Measurements from ENCODE around the gene CFAP77.

The CFAP77 gene

DNA sequence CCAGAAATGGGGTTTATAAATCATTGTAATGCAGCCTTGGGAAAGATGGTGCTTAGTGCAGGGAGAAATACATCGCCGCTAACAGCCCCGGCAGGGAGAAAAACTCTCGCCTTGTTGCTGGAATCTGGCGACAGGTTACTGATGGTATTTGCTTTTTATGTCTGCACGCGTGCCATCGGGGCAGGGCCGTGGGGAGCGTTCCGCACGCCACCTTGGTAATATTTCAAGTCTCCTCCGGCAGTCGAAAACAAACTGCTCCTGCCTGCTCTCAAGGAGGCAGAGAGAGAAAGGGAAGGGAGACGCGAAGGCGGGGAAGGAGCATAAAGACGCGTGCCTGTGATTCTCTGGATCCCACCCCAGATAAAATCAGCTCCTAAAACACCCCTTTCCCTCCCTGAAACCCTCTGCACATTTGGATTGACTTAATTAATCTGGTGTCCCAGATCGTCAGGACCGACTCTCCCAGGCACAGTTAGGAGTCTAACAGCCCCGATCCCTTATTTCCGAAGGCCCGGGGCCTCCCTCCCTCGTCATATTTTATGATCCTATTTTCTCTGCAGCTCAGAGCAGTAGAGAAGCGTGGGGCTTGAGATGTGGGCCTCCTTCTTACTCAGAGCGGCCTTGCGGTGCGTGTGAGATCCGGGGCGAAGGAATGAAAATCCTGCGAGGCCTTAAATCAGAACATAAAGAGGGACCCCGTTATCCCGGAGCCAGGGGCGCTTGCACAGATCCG lies 47.7 kb downstream of the CFAP77 start:
- no peak for DNase-seq

DNA sequence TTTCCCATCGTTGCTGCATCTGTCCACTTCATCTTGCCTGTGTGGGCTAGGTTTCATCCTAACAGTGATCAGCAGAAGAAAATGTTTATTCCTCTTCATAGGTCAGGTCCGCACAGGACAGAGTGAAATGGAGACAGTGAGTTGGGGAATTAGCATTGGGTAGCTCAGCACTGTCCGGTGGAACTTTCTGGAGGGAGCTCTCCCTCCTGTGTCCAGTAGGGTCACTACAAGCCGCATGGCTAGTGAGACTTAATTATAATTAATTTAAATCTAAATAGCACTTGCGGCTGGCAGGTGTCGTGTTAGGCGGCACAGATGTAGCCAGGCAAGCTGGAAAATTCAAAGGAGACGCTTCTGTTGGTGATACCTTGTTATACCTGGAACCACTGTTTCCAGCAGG lies 48.4 kb downstream of the CFAP77 start:
- no peak for DNase-seq

DNA sequence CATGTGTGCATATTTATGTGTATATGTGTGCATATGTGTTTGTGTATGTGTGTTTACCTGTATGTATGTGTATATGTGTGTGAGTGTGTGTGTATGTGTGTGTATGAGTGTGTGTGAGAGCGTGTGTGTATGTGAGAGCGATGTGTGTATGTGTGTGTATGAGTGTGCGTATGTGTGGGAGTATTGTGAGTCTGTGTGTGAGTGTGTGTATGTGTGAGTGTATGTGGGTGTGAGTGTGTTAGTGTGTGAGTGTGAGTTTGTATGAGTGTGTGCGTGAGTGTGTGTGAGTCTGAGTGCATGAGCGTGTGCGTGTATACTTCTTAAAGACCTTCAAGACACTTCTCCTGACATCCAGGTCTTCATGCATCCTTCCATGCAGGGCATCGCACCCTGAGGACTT lies 49.6 kb downstream of the CFAP77 start:
- DNase-seq = no peak

DNA sequence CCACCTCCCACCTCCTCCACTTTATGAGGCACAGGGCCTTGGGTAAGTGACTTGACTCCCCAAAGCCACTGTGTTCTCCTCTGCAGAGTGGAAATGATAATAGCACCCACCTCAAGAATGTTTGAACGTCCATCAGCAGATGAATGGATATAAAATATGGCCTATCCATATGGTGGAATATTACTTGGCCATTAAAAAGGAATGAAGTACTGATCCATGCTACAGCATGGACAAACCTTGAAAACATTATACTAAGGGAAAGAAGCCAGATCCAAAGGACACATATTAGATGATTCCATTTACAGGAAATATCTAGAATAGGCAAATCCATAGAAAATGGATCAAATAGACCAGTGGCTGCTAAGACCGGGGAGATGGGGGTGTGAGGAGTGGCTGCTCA lies 50.2 kb downstream of the CFAP77 start:
- no peak for DNase-seq

DNA sequence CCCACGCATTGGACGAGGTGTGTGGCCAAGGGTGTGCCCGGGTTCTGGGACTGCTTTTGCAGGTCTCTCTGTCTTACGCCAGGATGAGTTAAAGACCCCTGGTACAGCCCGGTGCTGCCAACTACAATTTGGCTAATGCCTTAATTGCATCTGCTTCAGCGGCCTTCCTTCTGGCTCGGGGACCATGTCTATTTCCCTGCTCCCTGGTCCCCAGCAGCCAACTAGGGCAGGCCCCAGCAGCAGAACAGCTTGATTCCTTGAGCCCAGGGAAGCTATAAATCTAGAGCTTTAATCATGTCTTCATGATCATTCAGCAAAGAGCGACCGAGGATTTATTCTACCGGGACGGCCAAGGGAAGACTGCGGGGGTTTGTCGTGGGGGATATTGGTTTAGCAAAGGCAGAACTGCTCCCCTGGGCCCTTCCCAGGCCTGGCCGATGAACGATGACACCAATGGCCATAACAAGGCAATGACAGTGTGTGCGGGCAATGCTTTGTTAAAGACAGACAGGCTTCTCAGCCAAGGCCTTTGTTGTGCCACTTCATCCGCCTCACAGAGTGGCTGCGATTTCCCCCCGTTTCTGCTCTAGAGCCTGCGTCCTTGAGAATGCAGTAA lies 51.4 kb downstream of the CFAP77 start:
- DNase-seq = no peak

DNA sequence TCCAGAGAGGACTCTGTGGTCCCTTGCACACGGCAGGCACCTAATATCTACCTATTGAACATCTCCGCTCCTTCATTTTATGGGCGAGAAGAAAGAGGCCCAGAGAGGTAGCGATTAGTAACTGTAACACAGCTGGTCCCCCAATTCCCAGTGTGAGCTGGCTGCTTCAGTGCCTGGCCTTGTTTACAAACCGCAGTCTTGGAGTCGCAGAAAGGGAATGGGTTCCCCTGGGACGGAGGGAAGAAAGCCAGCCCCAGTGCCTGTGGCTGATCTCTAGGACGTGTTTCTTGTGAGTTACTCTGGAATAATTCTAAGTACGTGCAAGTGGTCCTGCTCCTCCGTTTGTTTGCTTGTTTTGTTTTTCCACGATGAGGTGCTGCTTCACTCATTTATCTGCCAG lies 52.0 kb downstream of the CFAP77 start:
- no peak for DNase-seq

DNA sequence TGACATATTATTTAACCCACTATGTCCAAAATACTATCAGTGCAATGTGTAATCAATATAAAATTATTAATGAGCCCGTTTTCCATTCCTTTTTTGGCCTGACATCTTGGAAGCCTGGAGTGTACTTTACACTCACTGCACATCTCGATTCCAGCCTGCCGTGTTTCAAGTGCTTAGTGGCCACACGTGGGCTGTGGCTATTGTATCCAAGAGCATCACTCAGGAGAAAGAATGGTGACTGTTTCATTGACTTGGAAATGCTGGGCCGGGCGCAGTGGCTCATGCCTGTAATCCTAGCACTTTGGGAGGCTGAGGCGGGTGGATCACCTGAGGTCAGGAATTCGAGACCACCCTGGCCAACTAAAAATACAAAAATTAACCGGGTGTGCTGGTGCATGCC lies 54.5 kb downstream of the CFAP77 start:
- DNase-seq = no peak

DNA sequence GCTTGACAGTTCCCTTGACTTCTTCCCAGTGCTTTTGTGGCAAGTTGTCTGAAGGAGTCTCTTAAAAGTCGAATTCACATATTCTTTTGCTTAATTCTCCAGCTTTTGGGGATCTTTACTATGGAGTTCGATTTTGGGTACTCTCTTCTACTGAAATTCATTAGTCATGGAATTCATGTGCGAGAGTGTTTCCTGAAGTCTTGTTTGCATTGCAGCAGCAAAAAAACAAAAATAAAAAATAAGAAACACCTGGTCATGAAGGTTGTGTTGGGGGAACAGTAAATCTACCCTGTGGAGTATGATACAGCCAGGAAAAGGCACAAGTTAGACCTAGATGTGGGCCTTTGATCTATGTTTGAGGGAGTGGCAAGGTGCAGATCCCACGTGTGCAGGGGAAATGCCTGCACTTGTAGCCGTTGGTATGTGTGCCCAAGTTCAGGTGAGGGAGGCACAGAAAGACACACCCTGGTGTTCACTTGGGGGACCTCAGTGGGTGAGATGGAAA lies 55.2 kb downstream of the CFAP77 start:
- no peak for DNase-seq

DNA sequence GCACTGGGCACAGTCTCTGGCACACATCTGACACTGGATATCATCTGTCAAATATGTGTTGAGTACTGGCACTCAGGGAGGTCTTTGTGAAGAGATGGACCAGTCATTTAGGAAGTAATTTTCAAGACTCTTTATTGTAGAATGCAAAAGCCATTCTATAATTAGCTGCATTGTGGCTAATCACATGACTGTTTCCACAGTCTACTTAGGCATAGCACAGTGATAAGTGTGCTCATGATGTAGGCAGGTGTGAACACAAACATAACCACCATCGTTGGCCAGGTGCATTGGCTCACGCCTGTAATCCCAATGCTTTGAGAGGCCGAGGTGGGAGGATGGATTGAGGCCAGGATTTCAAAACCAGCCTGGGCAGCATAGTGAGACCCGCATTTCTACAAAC lies 62.2 kb downstream of the CFAP77 start:
- DNase-seq = no peak

DNA sequence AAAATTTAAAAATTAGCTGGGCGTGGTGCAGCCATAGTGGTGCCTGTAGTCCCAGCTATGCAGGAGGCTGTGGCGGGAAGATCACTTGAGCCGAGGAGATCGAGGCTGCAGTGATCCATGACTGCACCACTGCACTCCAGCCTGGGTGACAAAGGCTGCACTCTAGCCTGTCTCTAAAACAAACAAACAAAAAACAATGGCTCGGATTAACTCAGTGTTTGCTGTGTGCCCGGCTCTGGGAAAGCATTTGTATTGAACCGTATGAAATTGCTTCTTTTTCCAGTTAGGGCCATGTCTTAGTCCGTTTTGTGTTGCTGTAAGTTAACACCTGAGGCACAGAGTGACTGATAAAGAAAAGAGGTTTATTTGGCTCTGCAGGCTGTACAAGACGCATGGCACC lies 62.6 kb downstream of the CFAP77 start:
- no peak for DNase-seq

DNA sequence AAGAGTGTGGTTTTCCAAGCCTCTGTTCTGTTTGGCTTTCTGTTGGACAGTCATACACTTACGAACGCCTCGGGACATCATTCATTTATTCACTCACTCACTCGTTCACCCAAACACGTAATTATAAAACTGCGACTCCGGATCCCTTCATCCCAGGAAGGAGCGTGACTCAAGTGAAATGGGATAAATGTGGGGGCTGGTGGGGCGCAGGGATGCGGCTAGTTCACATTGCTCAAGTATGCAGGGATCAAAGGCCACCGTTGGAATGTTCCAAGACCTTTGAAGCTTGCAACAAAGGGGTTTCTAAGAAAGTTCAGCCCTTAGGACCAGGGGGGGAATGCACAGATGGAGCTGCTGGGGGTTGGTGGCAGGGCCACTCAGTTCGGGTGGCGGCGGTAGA lies 64.2 kb downstream of the CFAP77 start:
- DNase-seq = no peak

DNA sequence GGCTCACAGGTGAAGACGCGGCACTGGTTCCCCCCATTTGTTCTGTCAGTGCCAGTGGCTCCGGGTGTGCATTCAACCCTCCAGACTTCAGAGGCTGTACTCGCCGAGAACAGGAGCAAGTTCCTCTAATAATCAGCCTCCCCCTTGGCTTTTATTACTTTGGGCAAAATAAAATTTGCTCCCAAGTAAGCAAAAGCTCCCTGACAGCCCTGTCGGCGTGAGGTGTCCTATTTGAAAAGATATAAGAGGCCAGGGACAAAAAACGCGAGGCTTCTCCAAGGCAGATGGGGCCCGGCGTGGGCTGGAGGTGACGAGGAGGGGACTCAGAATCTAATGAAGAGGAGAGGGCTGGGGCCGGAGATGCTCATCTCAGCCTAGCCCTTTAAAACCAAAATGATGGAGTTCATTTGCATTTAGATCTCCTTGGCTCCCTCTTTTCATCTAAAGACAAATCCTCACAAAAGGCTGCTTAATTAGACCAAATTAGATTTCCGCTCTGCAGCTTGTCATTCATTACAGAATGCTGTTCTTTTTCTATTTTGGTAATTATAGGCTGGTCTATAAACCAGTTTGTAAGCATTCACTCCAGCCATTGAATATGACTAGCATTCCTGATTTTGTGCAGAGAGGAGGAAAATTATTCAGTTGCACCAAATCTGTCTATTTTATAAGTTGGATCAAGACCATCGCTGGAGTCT lies 68.5 kb downstream of the CFAP77 start:
- DNase-seq = no peak

DNA sequence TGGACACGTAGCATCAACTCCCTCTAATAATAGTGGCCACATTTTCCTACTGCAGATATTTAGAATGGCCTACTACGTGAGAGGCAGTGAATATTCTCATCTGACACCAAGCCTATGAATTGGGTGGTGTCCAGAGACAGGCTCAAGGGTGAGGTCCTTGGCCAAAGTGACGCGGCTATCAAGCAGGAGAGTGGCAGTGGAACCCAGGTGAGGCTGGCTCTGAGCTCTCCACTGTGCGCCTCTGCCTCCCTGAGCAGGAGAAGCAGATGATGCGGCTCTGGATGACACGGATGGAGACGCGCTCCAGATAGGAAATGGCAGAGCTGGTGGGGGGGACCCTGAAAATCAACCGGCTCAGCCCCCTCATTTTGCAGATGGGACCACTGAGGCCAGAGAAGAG lies 69.7 kb downstream of the CFAP77 start:
- no peak for DNase-seq

DNA sequence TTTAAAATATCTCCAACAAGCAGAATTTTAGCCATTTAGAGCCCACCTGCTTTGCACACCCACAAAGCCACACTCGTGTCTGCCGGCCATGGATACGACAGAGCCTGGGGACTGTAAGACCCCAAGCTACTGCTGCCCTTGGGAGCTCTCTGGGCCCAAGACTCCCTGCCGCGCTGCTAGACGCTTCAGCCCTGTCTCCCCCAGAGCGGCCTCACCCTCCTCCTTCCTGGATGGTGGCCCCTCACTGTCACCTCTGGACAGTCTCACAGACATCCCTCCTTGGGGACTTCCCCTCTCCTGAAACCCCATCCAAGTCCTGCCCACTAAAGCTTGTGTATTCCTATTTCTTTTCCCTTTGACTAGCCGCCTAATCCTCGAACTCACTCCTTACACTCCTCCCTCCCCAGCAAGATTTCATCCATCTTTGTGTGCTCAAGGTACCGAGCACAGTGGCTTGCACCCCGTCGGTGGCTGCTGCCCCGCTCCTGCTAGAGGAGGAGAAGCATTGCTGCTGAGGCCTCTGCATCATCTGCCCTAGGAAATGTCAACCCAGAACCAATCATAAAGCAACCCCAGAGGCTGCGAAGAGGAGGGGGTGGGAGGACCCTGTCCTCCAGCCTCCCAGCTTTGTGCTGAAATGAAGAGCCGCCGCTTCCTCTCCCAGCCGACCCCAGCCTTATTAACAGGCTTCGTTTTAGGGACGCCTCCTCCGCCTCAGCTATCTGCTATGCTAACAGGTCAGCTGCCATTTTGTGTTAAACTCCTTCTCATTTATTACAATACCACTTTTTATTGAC lies 71.2 kb downstream of the CFAP77 start:
- no peak for DNase-seq

DNA sequence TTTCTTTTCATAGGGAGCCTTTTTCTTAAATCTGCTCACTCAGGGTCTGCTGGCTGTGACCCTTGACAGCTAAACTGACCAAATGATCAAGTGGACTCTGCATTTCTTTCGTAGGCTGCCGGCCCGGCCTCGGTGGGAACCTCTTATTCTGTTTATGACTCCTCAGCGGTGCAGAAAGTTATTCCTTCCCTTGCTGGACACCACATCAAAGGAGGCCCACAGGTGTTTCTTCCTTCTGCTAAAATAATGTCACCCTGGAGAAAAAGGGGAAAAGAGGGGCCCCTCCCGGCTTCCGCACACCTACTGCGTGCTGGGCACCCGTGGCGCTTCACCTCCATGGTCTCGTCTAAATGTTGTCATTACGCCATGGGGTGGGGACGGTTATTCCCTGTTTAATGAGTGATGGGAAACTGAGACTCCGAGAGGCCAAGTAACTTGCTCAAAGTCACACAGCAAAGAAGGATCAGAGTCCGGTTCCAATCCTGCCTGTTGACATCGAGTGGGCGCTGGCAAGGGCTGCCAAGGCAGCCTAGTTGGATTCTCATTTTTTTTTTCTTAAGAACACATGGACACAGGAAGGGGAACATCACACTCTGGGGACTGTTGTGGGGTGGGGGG lies 72.3 kb downstream of the CFAP77 start:
- no peak for DNase-seq

DNA sequence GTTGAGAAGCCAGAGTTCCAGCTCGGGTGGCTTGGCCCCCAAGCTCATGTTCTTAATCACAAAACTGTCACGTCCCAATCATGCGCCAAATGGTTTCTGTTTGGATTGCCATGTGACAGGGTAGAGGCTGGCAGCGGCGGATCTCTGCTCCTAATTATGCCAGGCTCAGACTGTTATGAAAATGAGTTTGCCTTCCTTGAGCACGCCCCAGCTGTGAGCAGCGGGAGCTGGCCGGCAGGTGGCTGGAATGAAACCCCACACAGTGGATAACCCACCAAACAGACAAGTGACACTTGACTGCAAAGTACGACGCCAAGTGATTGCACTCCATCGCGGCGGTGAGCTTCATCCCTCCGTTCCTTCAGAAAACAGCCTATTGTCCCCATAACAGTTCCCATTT lies 75.4 kb downstream of the CFAP77 start:
- DNase-seq = no peak

DNA sequence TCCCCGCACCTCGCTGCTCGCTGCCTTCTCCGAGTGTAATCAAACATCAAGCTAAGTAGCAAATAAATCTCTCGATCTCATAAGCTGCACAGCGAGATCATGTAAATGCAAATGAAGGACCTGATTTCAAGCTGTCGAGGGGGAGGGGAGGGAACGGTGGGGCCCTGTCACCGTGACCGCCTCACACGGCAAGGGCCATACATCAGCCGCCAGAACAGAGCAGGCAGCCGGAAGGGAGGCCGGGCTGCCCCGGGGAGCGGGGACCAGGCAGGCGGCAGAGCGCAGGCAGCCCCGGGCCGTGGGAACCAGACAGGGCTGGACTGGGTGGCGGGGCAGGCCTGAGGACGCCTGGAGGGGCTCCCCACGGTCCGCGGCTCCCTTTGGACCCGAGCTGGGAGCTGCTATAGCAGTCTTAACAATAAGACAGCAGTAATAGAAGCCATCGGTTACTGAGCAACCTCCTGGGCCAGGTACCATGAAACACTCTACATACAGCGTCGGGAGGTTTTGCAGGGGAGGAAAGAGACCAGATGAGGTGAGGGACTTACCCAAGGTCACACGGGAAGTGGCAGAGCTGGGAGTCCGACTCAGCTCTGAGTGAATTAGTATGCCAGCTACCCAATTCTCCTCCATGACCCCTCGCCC lies 76.8 kb downstream of the CFAP77 start:
- DNase-seq = peak; percentile 64

DNA sequence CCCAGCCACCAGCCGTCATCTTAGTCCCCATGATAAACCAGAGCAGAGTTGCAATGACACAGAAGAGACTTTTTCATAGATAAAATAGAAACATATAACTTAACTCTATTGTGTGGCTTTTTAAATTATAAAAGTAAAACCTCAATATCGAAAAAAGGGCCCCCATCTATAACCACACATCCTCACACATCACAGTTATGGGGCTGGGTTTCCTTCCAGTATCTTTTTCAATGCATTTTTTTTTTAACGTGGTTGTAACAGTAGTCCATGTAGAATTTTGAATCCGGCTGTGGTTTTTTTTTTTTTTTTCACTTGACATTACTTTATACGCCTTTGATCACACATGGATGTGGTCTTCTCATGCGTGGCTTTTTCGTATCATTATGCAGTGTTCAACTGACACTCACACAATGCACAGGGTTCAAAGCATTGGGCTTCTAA lies 77.4 kb downstream of the CFAP77 start:
- peak; percentile 61 for DNase-seq

DNA sequence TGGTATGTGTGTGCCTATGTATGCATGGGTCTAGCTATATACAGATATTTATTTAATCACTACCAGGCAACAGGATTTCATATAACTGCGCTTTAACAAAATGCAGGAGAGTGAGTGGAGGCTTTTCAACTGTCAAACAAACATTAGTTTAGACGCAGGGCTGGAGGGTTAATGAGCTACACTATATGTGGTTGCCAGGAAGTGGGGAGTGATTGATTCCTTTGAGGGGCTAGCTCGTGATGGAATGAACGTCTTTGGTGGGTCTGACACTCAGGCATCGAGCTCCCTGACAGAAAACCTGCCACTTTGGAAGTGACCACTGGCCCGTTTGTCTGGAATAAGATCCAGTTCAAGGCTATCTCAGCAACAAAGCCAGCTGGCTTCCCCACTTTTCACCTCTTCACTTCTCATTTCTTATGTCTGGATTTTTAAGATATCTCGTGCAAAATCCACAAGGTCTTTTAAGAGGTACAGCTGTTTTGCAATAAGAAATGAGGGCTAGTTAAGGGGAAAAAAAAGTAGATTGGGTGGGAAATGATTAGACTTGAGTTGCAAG lies 78.0 kb downstream of the CFAP77 start:
- peak; percentile 1 for DNase-seq

DNA sequence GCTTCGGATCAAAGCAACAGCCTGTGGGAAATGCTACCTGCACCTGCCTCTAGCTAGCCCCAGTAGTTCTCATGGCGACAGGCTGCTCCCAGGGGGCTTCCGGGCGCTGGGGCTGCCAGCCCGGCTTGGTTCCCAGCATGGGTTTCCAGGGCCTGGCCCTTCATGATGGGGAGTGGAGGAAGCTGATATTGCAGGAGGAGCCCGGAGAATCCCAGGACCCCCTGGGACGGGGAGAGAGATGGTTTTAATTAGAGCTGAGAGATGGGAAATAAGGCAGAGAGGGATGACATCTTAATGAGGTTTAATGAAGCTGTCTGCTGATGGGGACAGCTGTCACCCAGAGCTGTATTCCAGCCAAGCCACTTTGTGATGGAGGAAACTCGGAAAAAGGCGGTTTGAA lies 78.6 kb downstream of the CFAP77 start:
- DNase-seq = no peak

DNA sequence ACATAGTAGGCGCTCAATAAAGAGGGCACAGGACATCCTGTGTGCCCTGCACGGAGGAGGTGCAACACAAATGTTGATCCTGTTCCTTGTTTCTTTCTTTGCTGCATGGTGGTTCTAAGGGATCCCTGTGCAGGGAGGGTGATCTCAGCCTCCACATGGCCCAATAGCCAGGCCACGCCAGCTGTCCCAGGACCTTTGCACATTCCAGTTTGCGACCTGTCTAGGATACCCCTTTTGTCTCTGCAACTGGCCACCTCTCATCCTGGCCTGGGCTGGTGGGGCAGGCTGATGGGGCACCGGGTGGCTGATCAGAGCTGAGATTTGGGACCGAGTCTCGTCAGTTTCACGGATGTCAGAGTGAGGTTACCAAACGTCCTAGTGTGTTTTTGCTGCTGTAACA lies 79.5 kb downstream of the CFAP77 start:
- DNase-seq = no peak

DNA sequence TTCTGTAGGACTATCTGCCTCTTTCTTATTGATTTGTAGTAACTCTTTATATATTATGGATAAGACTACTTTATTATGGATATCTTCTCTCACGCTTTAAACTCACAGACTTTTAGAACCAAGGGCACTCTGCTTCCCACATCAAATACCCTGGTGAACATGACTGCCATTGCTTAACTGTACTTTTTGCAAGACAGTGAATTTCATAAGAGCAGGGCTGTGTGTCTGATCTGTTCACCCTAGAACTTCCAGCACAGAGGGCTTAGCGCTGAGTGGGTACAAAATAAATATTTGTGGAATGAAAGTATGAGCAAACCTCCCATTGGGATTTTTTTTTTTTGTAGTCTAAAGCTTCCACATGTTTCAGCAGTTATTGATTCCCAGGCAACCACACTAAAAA lies 84.8 kb downstream of the CFAP77 start:
- no peak for DNase-seq
